D341Med (cell line): Measurements from ENCODE around the gene SLC7A5.
"Not testable (repeated sequence)": the region's sequence is repeated elsewhere in the genome, so short reads cannot be mapped to it uniquely, and the experiment has no call there.

Experiments
- DNase-seq: peaks from one replicate; pipeline ENCODE4 v3.0.0; 2012; ENCODE audit warnings: low spot score

SLC7A5 gene

GRCh38 chr16:87887931-87888330 is 18.6 kb upstream of the SLC7A5 start:
- DNase-seq = not testable (repeated sequence)

- DNase-seq = not testable (repeated sequence)
Measured at GRCh38 chr16:87885371-87885967, 16.2 kb upstream of the SLC7A5 start.

GRCh38 chr16:87882436-87883019 is 13.2 kb upstream of the SLC7A5 start:
- no peak for DNase-seq

GRCh38 chr16:87881324-87882200 is 12.3 kb upstream of the SLC7A5 start:
- DNase-seq = no peak

- no peak for DNase-seq
Measured at GRCh38 chr16:87880117-87880696, 10.9 kb upstream of the SLC7A5 start.

GRCh38 chr16:87879411-87880013 is 10.2 kb upstream of the SLC7A5 start:
- not testable (repeated sequence) for DNase-seq

GRCh38 chr16:87878704-87879103 is 9.4 kb upstream of the SLC7A5 start:
- no peak for DNase-seq

- DNase-seq = no peak
Measured at GRCh38 chr16:87877942-87878507, 8.7 kb upstream of the SLC7A5 start.

- DNase-seq = no peak
Measured at GRCh38 chr16:87874639-87875427, 5.5 kb upstream of the SLC7A5 start.

GRCh38 chr16:87870418-87871291 is 1.3 kb upstream of the SLC7A5 start:
- DNase-seq = not testable (repeated sequence)

- not testable (repeated sequence) for DNase-seq
Measured at GRCh38 chr16:87869879-87870417, 641 bp upstream of the SLC7A5 start.

- not testable (repeated sequence) for DNase-seq
Measured at GRCh38 chr16:87868254-87869029, 865 bp downstream of the SLC7A5 start.

GRCh38 chr16:87865902-87866555 is 3.3 kb downstream of the SLC7A5 start:
- DNase-seq = not testable (repeated sequence)

GRCh38 chr16:87864331-87864989 is 4.8 kb downstream of the SLC7A5 start:
- no peak for DNase-seq

- DNase-seq = not testable (repeated sequence)
Measured at GRCh38 chr16:87863327-87863635, 6.0 kb downstream of the SLC7A5 start.

GRCh38 chr16:87862597-87863326 is 6.5 kb downstream of the SLC7A5 start:
- DNase-seq = not testable (repeated sequence)
